ENCODE results near the gene THBD. TPM values are rescaled to one million over a fixed set of nuclear protein-coding genes. Genes with fewer than 3 reads are reported as not detected.

Gene THBD
- total and polyA plus RNA-seq, 9 of the 15 experiments (the other 6 are each of a cell fraction or from before 2014, with no cell fraction given): 0.07 to 0.49 (median 0.33) TPM

DNA sequence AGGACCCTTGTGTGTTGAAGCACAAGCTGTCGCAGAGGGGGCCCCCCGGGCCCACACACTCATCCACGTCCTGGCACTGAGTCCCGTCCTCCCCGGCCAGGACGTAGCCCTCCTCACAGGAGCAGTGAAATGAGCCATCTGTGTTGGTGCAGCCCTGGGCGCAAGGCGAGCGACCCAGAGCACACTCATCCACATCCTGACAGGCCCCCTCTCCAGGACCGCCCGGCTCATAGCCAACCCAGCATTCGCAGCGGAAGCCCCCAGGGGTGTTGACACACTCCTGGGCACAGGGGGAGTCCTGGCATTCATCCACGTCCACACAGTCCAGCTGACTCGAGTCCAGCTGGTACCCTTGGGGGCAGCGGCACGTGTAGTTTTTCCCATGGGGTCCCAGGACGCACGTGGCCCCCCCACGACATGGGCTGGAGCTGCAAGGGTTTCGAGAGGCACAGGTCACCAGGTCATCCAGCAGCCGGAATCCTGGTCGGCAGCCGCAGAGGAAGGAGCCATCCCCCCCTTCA lies 35.4 kb upstream of the THBD start:
- TF ChIP-seq ZNF12 (CRISPR knock-in tag; IDR thresholded peaks at IDR 0.05) (no peak), GABPA (tag; conservative IDR thresholded peaks at IDR 0.05; ENCODE audit: low read depth) (no peak), ZNF431 (CRISPR knock-in tag; IDR thresholded peaks at IDR 0.05) (no peak), CBX5 (IDR thresholded peaks at IDR 0.05; ENCODE audit: borderline replicate concordance, low read depth) (no peak), RAD51 (IDR thresholded peaks at IDR 0.05; ENCODE audit: borderline replicate concordance, low read depth) (no peak), NR1H2 (CRISPR knock-in tag; IDR thresholded peaks at IDR 0.05) (no peak), PRPF4 (IDR thresholded peaks at IDR 0.05; ENCODE audit: insufficient read depth, low read depth, low read length, poor library complexity, severe bottlenecking) (no peak), ZNF384 (IDR thresholded peaks at IDR 0.05; ENCODE audit: low read depth, low read length) (no peak), CBX1 (IDR thresholded peaks at IDR 0.05; ENCODE audit: low read depth) (no peak), AFF1 (IDR thresholded peaks at IDR 0.05; ENCODE audit: low read depth in 1 of 2, partially characterized antibody in 2 of 2) (no peak), CBX8 (IDR thresholded peaks at IDR 0.05; ENCODE audit: borderline replicate concordance, extremely low read depth, low read depth, low read length, poor library complexity, severe bottlenecking) (no peak)
- TF ChIP-seq, protein P1, sequence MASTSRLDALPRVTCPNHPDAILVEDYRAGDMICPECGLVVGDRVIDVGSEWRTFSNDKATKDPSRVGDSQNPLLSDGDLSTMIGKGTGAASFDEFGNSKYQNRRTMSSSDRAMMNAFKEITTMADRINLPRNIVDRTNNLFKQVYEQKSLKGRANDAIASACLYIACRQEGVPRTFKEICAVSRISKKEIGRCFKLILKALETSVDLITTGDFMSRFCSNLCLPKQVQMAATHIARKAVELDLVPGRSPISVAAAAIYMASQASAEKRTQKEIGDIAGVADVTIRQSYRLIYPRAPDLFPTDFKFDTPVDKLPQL (IDR thresholded peaks at IDR 0.05; ENCODE audit: extremely low read depth, insufficient read length): no peak
- no TSS peak for BruUV-seq (replicated peaks)
- Histone ChIP-seq H3K27ac (ENCODE audit: extremely low read depth, low read depth, low read length) (no peak overlapping the region), H3K4me1 (replicated peaks in 1 of 2; ENCODE audit: control insufficient read depth in 2 of 2, insufficient read depth in 2 of 2, low read length in 2 of 2) (peaks cover 28 to 52% of the 10 kb centered on the region in 2 experiments; a peak in 4 of 5 replicates), H3K27me3 (ENCODE audit: control insufficient read depth in 2 of 2, insufficient read depth in 2 of 2, low read length in 2 of 2) (no peaks in the 10 kb centered on the region), H3K9me3 (replicated peaks; ENCODE audit: control insufficient read depth, insufficient read depth, low read depth, low read length) (no peaks in the 10 kb centered on the region), H3K4me3 (no peak overlapping the region), H2AFZ (ENCODE audit: low read depth, low read length) (no peak overlapping the region), H3K79me2 (ENCODE audit: control insufficient read depth, insufficient read depth, low read length) (no peaks in the 10 kb centered on the region), H3K4me2 (ENCODE audit: insufficient read depth, low read length) (no peak overlapping the region), H4K20me1 (replicated peaks; ENCODE audit: control insufficient read depth, insufficient read depth, low read length) (no peaks in the 10 kb centered on the region), H3K36me3 (ENCODE audit: control insufficient read depth, insufficient read depth, low read length) (no peaks in the 10 kb centered on the region), H3K9ac (ENCODE audit: insufficient read depth in 1 of 2, low read depth in 2 of 2, low read length in 2 of 2) (no peak overlapping the region), H3K9me1 (ENCODE audit: control insufficient read depth, insufficient read depth, low read length) (no peaks in the 10 kb centered on the region)
- no peak for ATAC-seq
- intact Hi-C loops (cut with micrococcal nuclease) (no loop called here), in situ Hi-C loops (cut with MboI) (no loop called here)
- WGBS (ENCODE audit: insufficient coverage, low coverage, missing lambda C conversion rate): 89% methylated on average over 4 of the region's 24 CpGs
- CTCF ChIA-PET (ENCODE audit: low intra/inter-chr PET ratio): no interaction called here
- no peak for FAIRE-seq
- POLR2A ChIA-PET: no interaction called here
- DNase-seq (ENCODE audit: extremely low read depth in 1 of 4, low spot score in 3 of 4): no peak
